Measurements from ENCODE around the gene SMIM5.
"Not testable (repeated sequence)": the region's sequence is repeated elsewhere in the genome, so short reads cannot be mapped to it uniquely, and the experiment has no call there.

SMIM5 gene

GRCh38 chr17:75626496-75627038, 6.7 kb upstream of the SMIM5 start:
- no peak for DNase-seq

GRCh38 chr17:75627094-75627493, 6.1 kb upstream of the SMIM5 start:
- no peak for DNase-seq

GRCh38 chr17:75628425-75628824, 4.8 kb upstream of the SMIM5 start:
- DNase-seq: no peak

GRCh38 chr17:75629157-75629556, 4.1 kb upstream of the SMIM5 start:
- no peak for DNase-seq

- DNase-seq: no peak
Measured at GRCh38 chr17:75630071-75630917, 2.9 kb upstream of the SMIM5 start.

GRCh38 chr17:75631353-75631752, 1.9 kb upstream of the SMIM5 start:
- DNase-seq: no peak

GRCh38 chr17:75632428-75632827, 806 bp upstream of the SMIM5 start:
- DNase-seq: no peak

GRCh38 chr17:75633486-75634375, 497 bp downstream of the SMIM5 start:
- DNase-seq: peak; percentile 99

GRCh38 chr17:75634376-75634740, 1.1 kb downstream of the SMIM5 start:
- DNase-seq: no peak

- no peak for DNase-seq
Measured at GRCh38 chr17:75634754-75635609, 1.7 kb downstream of the SMIM5 start.

GRCh38 chr17:75635610-75636202, 2.5 kb downstream of the SMIM5 start:
- no peak for DNase-seq

GRCh38 chr17:75636381-75637142, 3.3 kb downstream of the SMIM5 start:
- DNase-seq: no peak

- DNase-seq: no peak
Measured at GRCh38 chr17:75637143-75637538, 3.9 kb downstream of the SMIM5 start.

GRCh38 chr17:75637551-75637950, 4.3 kb downstream of the SMIM5 start:
- no peak for DNase-seq

- not testable (repeated sequence) for DNase-seq
Measured at GRCh38 chr17:75638039-75638438, 4.8 kb downstream of the SMIM5 start.

- DNase-seq: no peak
Measured at GRCh38 chr17:75638893-75639292, 5.7 kb downstream of the SMIM5 start.

GRCh38 chr17:75639327-75639726, 6.1 kb downstream of the SMIM5 start:
- no peak for DNase-seq

GRCh38 chr17:75639771-75640555, 6.7 kb downstream of the SMIM5 start:
- DNase-seq: peak; percentile 82

- DNase-seq: no peak
Measured at GRCh38 chr17:75640556-75641119, 7.4 kb downstream of the SMIM5 start.

GRCh38 chr17:75641343-75641742, 8.1 kb downstream of the SMIM5 start:
- no peak for DNase-seq

Data from islet precursor cell (in vitro differentiated cells).